ENCODE data around the gene ASTN1.

Gene ASTN1

GRCh38 chr1:177181631-177182291 is 17.2 kb upstream of the ASTN1 start (continued):
- TF ChIP-seq ZNF585B (tag by site-specific recombination; IDR thresholded peaks at IDR 0.05) (no peak), ZNF510 (tag by site-specific recombination; IDR thresholded peaks at IDR 0.05; ENCODE audit: insufficient replicate concordance) (no peak), ZNF561 (tag by site-specific recombination; IDR thresholded peaks at IDR 0.05; ENCODE audit: borderline replicate concordance) (peak; percentile 73; the same call in 1 of the 2 replicates), SETDB1 (IDR thresholded peaks at IDR 0.05; ENCODE audit: insufficient read length, low read length) (no peak), ZNF501 (tag by site-specific recombination; IDR thresholded peaks at IDR 0.05) (0 out of 2 replicates have a peak, but pooled peaks have one; percentile 51), TRIM28 (IDR thresholded peaks at IDR 0.05; ENCODE audit: borderline replicate concordance, low read length) (peak; percentile 39; the same call in 1 of the 2 replicates), ZBTB1 (tag by site-specific recombination; IDR thresholded peaks at IDR 0.05) (no peak), ZEB2 (tag by site-specific recombination; IDR thresholded peaks at IDR 0.05) (peak; percentile 85), ZNF558 (tag by site-specific recombination; IDR thresholded peaks at IDR 0.05) (0 out of 2 replicates have a peak, but pooled peaks have one; percentile 38), KLF16 (tag by site-specific recombination; IDR thresholded peaks at IDR 0.05) (0 out of 2 replicates have a peak, but pooled peaks have one; percentile 21), ZNF184 (tag by site-specific recombination; IDR thresholded peaks at IDR 0.05) (no peak), ZNF133 (tag by site-specific recombination; IDR thresholded peaks at IDR 0.05) (no peak), ZNF692 (tag by site-specific recombination; IDR thresholded peaks at IDR 0.05) (peak; percentile 42; the same call in 1 of the 2 replicates), ZNF792 (tag by site-specific recombination; IDR thresholded peaks at IDR 0.05) (no peak), ZNF518A (tag by site-specific recombination; conservative IDR thresholded peaks at IDR 0.05; ENCODE audit: low read depth) (no peak), ZNF600 (tag by site-specific recombination; IDR thresholded peaks at IDR 0.05) (no peak), ZNF629 (tag by site-specific recombination; IDR thresholded peaks at IDR 0.05) (0 out of 2 replicates have a peak, but pooled peaks have one; percentile 17)
- TF ChIP-seq, protein P1, sequence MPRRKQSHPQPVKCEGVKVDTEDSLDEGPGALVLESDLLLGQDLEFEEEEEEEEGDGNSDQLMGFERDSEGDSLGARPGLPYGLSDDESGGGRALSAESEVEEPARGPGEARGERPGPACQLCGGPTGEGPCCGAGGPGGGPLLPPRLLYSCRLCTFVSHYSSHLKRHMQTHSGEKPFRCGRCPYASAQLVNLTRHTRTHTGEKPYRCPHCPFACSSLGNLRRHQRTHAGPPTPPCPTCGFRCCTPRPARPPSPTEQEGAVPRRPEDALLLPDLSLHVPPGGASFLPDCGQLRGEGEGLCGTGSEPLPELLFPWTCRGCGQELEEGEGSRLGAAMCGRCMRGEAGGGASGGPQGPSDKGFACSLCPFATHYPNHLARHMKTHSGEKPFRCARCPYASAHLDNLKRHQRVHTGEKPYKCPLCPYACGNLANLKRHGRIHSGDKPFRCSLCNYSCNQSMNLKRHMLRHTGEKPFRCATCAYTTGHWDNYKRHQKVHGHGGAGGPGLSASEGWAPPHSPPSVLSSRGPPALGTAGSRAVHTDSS (tag by site-specific recombination; IDR thresholded peaks at IDR 0.05), result no peak
- TF ChIP-seq, protein P2, sequence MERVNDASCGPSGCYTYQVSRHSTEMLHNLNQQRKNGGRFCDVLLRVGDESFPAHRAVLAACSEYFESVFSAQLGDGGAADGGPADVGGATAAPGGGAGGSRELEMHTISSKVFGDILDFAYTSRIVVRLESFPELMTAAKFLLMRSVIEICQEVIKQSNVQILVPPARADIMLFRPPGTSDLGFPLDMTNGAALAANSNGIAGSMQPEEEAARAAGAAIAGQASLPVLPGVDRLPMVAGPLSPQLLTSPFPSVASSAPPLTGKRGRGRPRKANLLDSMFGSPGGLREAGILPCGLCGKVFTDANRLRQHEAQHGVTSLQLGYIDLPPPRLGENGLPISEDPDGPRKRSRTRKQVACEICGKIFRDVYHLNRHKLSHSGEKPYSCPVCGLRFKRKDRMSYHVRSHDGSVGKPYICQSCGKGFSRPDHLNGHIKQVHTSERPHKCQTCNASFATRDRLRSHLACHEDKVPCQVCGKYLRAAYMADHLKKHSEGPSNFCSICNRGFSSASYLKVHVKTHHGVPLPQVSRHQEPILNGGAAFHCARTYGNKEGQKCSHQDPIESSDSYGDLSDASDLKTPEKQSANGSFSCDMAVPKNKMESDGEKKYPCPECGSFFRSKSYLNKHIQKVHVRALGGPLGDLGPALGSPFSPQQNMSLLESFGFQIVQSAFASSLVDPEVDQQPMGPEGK (tag by site-specific recombination; IDR thresholded peaks at IDR 0.05), result peak; percentile 21; the same call in 1 of the 2 replicates
